HEK293 (cell line): Measurements from ENCODE around the gene TAF11L11.
"Not testable (repeated sequence)": the region's sequence is repeated elsewhere in the genome, so short reads cannot be mapped to it uniquely, and the experiment has no call there.

Experiments
- CTCF ChIA-PET: fragments of 350-600 bp; formaldehyde crosslinking; extraction: SDS; loops from one replicate; lab custom pipeline; 2021; ENCODE audit warnings: antibody characterized with exemption; lab: Yijun Ruan, JAX
- POLR2A ChIA-PET: fragments of 300-600 bp; formaldehyde crosslinking; extraction: SDS; loops from one replicate; lab custom pipeline; 2020; ENCODE audit warnings: antibody characterized with exemption, inconsistent platforms; lab: Yijun Ruan, JAX
- H3K27ac ChIP-seq: fragments of 200-500 bp; sonication (Bioruptor generic); 2 replicates; pipeline ENCODE4 v1.5.1; 2014; ENCODE audit warnings: low read depth, low read length, control low read depth, inconsistent platforms; ENCODE audit errors: extremely low read depth
- H3K36me3 ChIP-seq, 2 experiments: fragments of 200-500 bp in 1 of 2; sonication (Bioruptor generic) in 1 of 2; 1 replicate in 1 of 2; 2 replicates in 1 of 2; pipeline ENCODE4 v1.5.1; 2014 to 2017; ENCODE audit warnings: inconsistent platforms in 2 of 2, low read length in 2 of 2; ENCODE audit not compliant: control insufficient read depth in 2 of 2, insufficient read depth in 1 of 2
- H3K4me1 ChIP-seq: fragments of 200-500 bp; sonication (Bioruptor generic); 2 replicates; pipeline ENCODE4 v1.5.1; 2014; ENCODE audit warnings: mild to moderate bottlenecking, low read length, inconsistent platforms; ENCODE audit not compliant: control insufficient read depth, insufficient read depth
- H3K4me3 ChIP-seq: 2 replicates; pipeline ENCODE4 v1.5.1; 2011; ENCODE audit warnings: low read depth, mild to moderate bottlenecking, control low read depth, low read length, moderate library complexity
- H3K9me3 ChIP-seq: fragments of 200-500 bp; sonication (Bioruptor generic); 2 replicates; pipeline ENCODE4 v1.5.1; 2014; ENCODE audit warnings: low read depth, low read length, inconsistent platforms; ENCODE audit not compliant: control insufficient read depth, insufficient read depth
- CTCF ChIP-seq: fragments of 450-650 bp; formaldehyde crosslinking; IDR thresholded peaks from 2 replicates; pipeline ENCODE4 v1.5.1; 2016; ENCODE audit warnings: missing biosample characterization, missing genetic modification characterization
- IKZF3 ChIP-seq: fragments of 450-650 bp; IDR thresholded peaks from 2 replicates; pipeline ENCODE4 v1.5.0; 2018; ENCODE audit warnings: missing biosample characterization, mild to moderate bottlenecking, missing genetic modification characterization, moderate library complexity
- KLF10 ChIP-seq: fragments of 450-650 bp; IDR thresholded peaks from 2 replicates; pipeline ENCODE4 v1.5.1; 2018; ENCODE audit warnings: missing biosample characterization, mild to moderate bottlenecking, missing genetic modification characterization
- PRDM4 ChIP-seq: fragments of 450-650 bp; formaldehyde crosslinking; IDR thresholded peaks from 2 replicates; pipeline ENCODE4 v1.5.1; 2017; ENCODE audit warnings: missing biosample characterization, missing genetic modification characterization
- YY1 ChIP-seq: fragments of 450-650 bp; formaldehyde crosslinking; IDR thresholded peaks from 2 replicates; pipeline ENCODE4 v1.5.1; 2018; ENCODE audit warnings: missing biosample characterization, missing genetic modification characterization
- ZIC2 ChIP-seq: fragments of 450-650 bp; formaldehyde crosslinking; IDR thresholded peaks from 2 replicates; pipeline ENCODE4 v1.5.1; 2016; ENCODE audit warnings: missing biosample characterization, missing genetic modification characterization
- ZNF157 ChIP-seq: fragments of 450-650 bp; formaldehyde crosslinking; IDR thresholded peaks from 2 replicates; pipeline ENCODE4 v1.5.1; 2016; ENCODE audit warnings: missing biosample characterization, missing genetic modification characterization
- ZNF266 ChIP-seq: fragments of 450-650 bp; formaldehyde crosslinking; IDR thresholded peaks from 2 replicates; pipeline ENCODE4 v1.5.1; 2016; ENCODE audit warnings: missing biosample characterization, missing genetic modification characterization, low read depth
- ZNF394 ChIP-seq: fragments of 450-650 bp; formaldehyde crosslinking; IDR thresholded peaks from 2 replicates; pipeline ENCODE4 v1.5.1; 2016; ENCODE audit warnings: missing biosample characterization, missing genetic modification characterization, mild to moderate bottlenecking, moderate library complexity, borderline replicate concordance
- ZNF580 ChIP-seq: fragments of 450-650 bp; formaldehyde crosslinking; IDR thresholded peaks from 2 replicates; pipeline ENCODE4 v1.5.1; 2016; ENCODE audit warnings: missing biosample characterization, missing genetic modification characterization
- ZNF600 ChIP-seq: fragments of 450-650 bp; formaldehyde crosslinking; IDR thresholded peaks from 2 replicates; pipeline ENCODE4 v1.5.1; 2016; ENCODE audit warnings: missing biosample characterization, missing genetic modification characterization
- ZNF791 ChIP-seq: fragments of 450-650 bp; formaldehyde crosslinking; IDR thresholded peaks from 2 replicates; pipeline ENCODE4 v1.5.1; 2016; ENCODE audit warnings: missing biosample characterization, missing genetic modification characterization
- TF ChIP-seq, protein P1 (sequence below): fragments of 450-650 bp; formaldehyde crosslinking; IDR thresholded peaks from 2 replicates; pipeline ENCODE4 v1.5.1; 2016; ENCODE audit warnings: missing biosample characterization, missing genetic modification characterization

TAF11L11 gene

GRCh38 chr5:17620627-17621026, 16.6 kb downstream of the TAF11L11 start:
- no peaks in the 10 kb centered on the region for H3K4me1 ChIP-seq
- CTCF ChIA-PET: interaction anchor here (0.6 to 0.9 kb wide), 3 partner anchors 12 to 23 kb away, joined by 3 to 4 read pairs (median 3); no protein-coding TSS in a partner anchor
- no peak overlapping the region for H3K27ac ChIP-seq
- POLR2A ChIA-PET: no interaction called here
- no peaks in the 10 kb centered on the region for H3K9me3 ChIP-seq
- TF ChIP-seq CTCF (tag by site-specific recombination) (0 out of 2 replicates have a peak, but pooled peaks have one; percentile 20), ZNF791 (tag by site-specific recombination) (no peak)
- TF ChIP-seq, all 188 proteins: peak for 1
- Histone ChIP-seq H3K4me3 (no peak overlapping the region), H3K36me3 (no peaks in the 10 kb centered on the region)

GRCh38 chr5:17625686-17626085, 21.7 kb downstream of the TAF11L11 start:
- H3K27ac ChIP-seq: no peak overlapping the region
- no peaks in the 10 kb centered on the region for H3K9me3 ChIP-seq
- CTCF ChIA-PET: no interaction called here
- TF ChIP-seq ZNF600 (tag by site-specific recombination) (no peak), ZNF266 (tag by site-specific recombination) (no peak), ZNF580 (tag by site-specific recombination) (no peak), ZIC2 (no peak), ZNF157 (tag by site-specific recombination) (no peak), KLF10 (tag by site-specific recombination) (no peak), IKZF3 (tag by site-specific recombination) (no peak), YY1 (tag by site-specific recombination) (no peak), PRDM4 (tag by site-specific recombination) (no peak), ZNF394 (tag by site-specific recombination) (no peak)
- TF ChIP-seq, protein P1, sequence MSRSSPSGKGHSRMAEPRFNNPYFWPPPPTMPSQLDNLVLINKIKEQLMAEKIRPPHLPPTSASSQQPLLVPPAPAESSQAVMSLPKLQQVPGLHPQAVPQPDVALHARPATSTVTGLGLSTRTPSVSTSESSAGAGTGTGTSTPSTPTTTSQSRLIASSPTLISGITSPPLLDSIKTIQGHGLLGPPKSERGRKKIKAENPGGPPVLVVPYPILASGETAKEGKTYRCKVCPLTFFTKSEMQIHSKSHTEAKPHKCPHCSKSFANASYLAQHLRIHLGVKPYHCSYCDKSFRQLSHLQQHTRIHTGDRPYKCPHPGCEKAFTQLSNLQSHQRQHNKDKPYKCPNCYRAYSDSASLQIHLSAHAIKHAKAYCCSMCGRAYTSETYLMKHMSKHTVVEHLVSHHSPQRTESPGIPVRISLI (tag by site-specific recombination): no peak
- H3K4me1 ChIP-seq: no peaks in the 10 kb centered on the region
- no peaks in the 10 kb centered on the region for H3K36me3 ChIP-seq
- POLR2A ChIA-PET: no interaction called here
- no peak overlapping the region for H3K4me3 ChIP-seq

DNA sequence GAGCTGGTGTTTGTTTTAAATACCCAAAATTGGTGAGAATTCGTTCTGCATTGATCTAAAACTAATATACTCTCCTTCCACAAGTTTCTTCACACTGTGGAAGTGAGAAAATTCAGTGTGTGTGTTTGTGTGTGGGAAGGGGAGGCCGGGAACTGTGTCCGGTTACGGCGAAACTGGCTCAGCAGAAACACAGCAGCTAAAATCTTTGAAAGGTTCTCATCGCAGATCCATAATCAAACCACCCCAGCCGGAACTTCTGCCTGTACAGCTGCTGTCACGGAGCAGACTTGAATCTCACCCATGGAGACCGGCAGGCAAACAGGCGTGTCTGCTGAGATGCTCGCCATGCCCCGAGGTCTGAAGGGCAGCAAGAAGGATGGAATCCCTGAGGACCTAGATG, 27.8 kb downstream of the TAF11L11 start, which contains the start of gene TAF11L13:
Gene TAF11L13, plus strand, starts transcription at position 301 of the 400 bp plus-strand sequence.
- H3K4me1 ChIP-seq, CTCF ChIA-PET, H3K36me3 ChIP-seq, H3K9me3 ChIP-seq, POLR2A ChIA-PET, H3K4me3 ChIP-seq, H3K27ac ChIP-seq: not testable (repeated sequence)
